GM18858 (cell line): ENCODE data around the gene ISL2.
"Not testable (repeated sequence)": the region's sequence is repeated elsewhere in the genome, so short reads cannot be mapped to it uniquely, and the experiment has no call there.

ENCODE experiments used
- ATAC-seq: cut with Tn5 transposase; IDR thresholded peaks from one replicate; pipeline ENCODE4 v1.9.1; 2021; ENCODE audit not compliant: unreplicated experiment

Gene ISL2

DNA sequence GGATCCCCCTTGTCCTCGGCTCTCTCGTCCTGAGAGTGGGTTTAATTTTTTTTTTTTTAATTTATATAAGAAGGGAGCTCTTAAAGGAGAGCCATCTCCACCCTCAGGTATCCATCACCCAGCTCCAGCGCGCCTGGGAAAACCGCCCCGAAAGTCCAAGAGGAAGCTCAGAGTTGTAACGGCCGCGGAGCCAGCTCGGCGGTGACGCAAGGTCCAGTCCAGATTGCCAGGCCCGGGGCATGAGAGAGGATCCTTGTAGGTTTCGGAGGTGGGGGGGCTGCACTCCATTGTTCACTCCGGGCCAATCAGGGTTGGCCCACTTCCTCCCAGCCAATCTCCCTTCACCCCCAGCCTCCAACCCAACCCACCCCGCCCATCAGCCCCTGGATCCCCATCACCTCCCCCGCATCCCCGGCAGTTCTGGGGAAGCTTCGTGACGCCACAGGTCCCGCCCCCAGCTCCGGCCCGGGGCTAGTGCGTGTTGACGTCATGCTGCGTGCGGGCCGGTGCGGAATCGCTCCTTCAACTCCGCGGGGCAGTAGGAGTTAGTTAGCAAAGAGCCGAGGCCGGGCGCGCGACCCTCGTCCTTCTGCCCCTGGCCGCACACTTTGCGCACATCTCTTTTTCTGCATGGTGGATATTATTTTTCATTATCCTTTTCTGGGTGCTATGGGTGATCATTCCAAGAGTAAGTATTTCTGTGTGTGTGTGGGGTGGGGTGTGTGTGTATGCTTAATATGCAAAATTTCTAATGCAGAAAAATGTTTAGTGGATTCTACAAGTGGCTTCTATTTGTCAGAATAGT, at the start of gene ISL2:
Gene ISL2 (plus strand): TSS at position 520 of the 805 bp plus-strand sequence. CDS start 111 bp downstream, at position 631.
- ATAC-seq, result no peak

DNA sequence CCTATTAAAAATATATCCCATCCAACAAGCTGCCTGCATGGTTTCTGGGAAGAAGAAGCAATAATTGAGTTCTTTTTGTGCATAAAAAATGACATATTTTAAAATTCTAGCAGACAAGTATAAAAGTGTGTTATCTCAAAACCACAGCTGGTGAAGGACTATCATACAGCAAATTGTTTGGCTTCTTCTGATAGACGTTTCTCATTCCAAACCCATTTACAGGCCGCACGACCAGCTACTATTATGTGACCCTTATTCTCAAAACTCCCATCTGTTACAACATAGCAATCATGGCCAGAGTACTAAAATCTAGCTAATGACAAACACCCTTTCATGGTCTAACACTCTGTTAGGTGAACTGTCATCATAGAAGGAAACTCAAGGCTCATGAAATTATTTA, 47.0 kb upstream of the ISL2 start:
- ATAC-seq, result no peak

DNA sequence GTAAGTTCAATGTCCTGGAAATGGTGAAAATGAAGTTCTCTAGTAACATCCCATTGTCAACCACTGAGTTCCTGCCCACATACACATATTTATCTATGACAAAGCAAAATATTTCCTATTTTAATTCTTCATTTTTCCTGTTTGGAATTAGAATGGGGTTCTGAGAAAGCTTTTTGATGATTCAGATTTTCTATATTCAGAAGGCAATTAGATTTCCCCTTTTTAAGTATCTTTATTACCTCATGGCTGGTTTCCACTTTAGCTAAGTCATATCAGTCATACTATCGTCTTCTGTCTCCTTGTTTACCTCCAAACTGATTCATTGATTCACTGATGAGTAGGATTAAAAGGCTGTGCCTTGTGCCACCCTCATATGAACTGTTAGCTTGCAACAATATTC, 43.2 kb upstream of the ISL2 start:
- ATAC-seq, result no peak

DNA sequence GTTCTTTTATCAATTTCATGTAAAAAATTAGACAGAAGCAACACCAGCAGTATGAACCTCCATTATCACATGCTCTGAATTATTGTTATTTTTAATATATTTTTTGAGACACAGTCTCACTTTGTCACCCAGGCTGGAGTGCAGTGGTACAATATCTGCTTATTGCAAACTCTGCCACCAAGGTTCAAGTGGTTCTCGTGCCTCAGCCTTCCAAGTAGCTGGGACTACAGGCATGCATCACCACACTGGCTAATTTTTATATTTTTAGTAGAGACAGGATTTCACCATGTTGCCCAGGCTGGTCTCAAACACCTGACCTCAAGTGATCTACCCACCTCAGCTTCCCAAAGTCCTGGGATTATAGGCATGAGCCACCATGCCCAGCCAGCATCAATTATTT, 42.1 kb upstream of the ISL2 start:
- not testable (repeated sequence) for ATAC-seq

DNA sequence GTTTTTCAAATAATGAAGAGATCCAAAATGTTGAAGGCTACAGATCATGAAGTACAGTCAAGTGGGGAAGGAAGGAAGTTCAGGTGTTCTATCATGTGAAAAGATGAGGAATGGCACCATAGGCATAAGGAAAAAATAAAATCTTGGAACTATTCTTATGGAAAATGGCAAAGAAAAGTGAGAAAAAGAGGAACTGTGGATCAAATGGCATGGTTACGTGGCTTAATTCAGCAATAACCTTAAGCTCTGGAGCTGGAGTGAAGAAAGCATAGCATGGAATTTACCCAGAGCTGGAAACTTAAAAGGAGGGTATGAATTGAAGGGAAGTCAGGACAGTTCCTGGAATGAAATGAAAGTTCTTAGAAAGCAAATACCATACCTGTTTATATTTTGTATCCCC, 39.7 kb upstream of the ISL2 start:
- no peak for ATAC-seq

DNA sequence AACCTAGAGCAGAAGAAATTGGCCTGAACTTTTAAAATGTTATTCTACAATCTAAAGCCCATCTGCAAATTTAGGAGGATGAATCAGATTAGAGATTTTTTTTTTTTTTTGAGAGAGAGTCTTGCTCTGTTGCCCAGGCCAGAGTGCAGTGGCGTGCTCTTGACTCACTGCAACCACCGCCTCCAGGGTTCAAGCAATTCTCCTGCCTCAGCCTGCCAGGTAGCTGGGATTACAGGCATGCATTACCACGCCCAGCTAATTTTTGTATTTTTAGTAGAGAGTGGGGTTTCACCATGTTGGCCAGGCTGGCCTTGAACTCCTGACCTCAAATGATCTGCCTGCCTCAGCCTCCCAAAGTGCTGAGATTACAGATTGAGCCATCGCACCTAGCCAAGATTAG, 38.6 kb upstream of the ISL2 start:
- not testable (repeated sequence) for ATAC-seq

DNA sequence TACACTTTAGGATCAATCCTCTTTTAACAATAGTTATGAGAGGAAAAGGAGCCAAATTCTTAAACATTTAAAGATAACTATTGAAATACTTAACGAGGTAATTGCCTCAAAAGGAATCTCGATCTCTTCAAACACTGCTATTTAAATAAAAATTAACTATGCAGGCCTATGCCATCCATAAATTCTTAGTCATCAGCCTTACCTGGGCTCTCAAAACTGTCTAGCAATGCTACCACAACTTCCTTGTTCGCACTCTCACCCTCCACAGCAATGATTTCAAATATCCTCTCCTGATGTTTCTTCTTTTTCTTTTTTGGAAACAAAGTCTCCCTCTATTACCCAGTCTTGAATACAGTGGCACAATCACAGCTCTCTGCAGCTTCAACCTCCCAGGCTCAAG, 37.6 kb upstream of the ISL2 start:
- no peak for ATAC-seq

DNA sequence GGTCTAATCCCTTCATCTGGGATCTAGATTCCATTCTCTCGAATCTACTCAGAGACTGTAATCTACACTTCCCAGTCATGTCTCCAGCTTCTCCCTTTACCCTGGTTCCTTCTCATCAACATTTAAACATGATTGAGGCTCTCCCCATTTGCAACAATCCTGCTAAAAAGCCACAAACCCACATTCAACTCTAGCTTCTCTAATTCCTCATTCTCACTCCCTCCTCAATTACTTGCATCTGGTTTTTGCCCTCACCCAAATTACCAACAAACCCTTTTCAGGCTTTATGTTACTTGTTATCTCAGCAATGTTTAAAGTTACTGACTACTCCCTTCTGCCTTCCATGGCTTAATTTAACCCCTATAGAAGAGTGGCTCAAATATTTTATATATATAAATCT, 36.8 kb upstream of the ISL2 start:
- ATAC-seq, result no peak

DNA sequence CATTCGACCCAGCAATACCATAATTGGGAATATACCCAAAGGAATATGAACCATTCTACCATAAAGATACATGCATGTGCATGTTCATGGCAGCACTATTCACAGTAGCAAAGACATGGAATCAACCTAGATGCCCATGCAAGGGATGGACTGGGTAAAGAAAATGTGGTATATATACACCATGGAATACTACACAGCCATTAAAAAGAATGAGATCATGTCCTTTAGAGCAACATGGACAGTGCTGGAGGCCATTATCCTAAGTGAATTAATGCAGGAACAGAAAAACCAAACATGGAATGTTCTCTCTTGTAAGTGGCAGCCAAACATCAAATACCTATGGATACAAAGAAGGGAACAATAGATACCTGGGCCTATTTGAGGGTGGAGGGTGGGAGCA, 32.7 kb upstream of the ISL2 start:
- no peak for ATAC-seq

DNA sequence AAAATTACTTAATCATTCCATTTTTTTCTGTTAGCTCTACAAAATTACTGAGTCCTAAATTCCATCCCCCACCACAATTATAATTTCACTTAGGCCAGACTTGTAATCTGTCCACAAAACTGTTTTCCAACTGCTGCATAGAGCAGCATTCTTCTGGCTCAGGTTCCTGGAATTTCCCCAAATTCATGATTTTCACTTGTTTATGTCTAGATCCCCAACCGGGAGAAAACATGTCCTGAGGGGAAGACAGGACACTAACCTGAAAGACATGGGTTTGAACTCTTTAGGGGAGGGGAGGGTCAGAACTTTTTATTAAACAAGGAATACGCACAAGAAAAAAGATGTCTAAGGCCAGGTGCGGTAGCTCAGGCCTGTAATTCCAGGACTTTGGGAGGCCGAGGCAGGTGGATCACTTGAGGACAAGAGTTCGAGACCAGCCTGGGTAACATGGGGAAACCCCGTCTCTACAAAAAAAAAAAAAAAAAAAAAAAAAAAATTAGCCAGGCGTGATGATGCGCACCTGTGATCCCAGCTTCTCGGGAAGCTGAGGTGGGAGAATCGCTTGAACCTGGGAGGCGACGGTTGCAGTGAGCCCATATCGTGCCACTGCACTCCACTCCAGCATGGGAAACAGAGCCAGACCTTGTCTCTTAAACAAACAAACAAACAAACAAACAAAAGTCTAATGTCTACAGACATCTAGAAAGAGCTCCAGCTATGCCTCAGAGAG, 26.8 kb upstream of the ISL2 start:
- no peak for ATAC-seq

DNA sequence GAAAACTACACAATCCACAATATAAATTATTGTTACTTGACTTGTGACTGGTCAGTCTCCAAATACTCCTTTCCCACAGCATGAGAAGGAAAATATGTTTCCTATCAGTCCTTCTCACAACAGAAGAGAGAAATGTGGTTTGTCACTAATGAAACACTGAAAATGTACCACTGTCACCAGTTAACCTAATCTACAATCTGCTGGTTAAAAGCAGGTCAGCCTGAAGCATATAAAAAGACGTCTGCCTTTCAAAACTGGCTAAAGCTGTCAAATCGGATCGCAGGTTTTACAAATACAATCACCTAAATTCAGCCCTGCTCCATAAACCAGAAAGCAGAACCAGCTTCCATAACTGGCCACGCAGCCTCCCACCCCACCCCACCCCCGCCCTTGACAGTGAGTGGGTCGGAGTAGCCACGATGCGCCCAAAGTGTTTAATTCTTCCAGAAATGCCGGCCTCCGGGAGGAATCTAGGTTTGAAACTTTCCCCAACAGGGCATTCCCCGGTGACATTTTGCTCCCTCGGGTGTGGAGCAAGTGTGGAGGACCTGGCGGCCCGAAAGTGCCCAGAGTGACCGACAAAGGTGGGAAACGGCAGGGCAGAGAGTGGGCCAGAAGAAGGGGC, 26.0 kb upstream of the ISL2 start:
- ATAC-seq, result peak; percentile 4

DNA sequence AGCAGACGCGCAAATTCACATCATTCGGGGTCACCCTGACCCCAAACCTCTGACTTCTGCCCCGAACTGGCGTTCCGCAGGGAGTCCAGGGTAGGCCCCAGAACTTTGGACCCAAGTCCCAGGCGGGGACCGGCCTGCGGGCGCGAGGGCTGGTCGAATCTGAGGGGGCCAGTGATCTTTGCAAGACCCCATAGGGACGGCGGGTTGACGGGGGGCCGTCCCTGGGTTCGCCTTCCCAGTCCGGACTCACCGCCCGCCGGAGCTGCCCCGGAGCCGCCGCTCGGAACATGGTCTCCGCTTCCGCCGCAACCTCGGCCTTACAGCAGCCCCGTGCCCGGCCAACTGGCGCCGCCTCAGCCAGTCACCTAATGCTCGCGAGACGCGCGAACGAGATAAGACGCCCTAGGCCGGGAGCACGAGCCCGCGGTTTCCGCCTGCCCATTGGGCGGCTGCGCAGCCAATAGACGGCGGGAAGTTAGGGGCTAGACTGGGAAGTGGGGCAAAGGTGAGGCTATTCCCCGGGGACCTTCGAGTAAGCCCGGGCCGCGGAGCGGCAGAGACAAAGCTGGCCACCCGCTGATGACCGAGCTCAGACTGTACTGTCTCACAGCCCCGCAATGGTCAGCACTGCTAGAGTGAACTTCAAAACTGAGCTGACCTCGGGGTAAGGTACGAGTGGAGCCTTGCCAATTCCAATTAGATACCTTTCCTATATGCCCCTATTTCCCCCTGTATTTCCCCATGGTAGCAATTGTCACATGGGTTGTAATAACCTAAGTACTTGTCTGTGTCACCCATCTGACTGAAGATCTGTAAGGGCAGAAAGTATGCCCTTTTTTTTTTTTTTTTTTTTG, 25.2 kb upstream of the ISL2 start, which contains the start of gene ETFA:
Gene ETFA (minus strand): TSS at position 370 of the 854 bp plus-strand sequence. CDS start 81 bp downstream, at position 289.
- ATAC-seq, result peak; percentile 87

DNA sequence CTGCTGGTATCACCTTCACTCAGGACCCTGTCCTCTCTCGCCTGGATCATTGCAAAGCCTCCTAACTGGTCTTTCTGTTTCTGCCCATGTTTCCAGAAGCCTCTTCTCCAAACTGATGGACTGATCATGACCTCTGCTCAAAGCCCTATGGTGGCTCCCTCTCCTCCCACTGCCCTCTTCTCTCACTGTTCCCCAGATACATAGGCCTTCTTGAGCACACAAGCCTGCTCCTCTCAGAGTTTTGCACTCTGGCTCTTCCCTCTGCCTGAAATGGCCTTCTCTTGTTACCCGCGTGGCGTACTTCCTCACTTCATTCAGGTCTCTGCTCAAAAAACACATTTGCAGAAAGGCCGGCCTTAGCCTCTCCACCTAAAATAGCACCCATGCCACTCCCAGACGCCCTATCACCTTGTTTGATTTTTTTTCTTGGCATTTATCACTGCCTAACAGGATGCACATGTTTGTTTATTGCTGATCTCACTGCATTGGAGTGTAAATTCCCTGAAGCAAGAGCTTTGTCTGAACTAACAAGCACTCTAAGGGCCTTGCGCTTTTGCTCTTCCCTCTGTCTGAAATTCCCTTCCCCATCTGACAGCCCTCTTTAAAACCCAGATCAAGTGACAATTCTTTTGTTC, 23.9 kb upstream of the ISL2 start:
- no peak for ATAC-seq

DNA sequence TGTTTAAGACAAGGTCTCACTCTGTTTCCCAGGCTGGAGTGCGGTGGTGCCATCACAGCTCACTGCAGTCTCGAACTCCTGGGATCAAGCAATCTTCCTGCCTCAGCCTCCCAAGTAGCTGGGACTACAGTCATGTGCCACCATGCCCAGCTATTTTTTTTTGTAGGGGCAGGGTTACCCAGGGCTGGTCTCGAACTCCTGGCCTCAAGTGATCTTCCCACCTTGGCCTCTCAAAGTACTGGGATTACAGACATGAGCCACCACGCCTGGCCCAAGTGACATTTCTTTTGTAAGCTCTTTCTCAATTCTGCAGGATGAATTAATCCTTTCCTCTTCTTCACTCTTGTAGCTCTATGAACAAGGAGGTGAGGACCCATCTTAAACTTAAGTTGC, 23.4 kb upstream of the ISL2 start:
- not testable (repeated sequence) for ATAC-seq

DNA sequence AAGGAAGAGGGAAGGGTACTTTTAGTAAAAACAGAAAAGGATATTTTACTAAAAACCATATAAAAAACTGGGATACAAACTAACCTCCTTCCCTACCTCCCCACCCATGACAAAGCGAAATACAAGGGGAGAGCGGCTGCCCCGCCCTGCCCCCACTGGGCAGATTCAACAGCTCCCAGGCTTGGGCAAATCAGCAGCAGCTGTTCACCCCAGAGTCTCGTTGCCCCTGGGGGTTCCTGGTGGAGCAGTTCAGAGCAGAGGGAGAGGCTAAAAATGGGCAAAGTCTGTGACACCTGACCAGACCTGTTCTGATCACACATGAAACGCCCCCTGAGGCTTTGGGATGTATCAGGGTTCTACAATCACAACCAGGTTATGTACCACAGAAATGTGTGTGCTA, 22.8 kb upstream of the ISL2 start:
- no peak for ATAC-seq

DNA sequence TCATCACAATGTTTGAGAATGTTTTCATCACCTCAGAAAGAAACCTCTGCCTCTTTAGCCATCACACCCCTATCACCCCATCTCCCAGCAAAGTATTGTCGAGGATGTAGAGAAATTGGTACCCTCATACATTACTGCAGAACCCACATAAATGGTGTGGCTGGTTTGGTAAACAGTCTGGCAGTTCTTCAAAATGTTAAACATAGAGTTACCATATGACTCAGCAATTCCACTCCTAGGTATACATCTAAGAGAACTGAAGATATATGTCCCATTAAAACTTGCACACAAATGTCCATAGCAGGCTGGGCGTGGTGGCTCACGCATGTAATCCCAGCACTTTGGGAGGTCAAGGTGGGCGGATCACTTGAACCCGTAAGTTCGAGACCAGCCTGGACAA, 16.6 kb upstream of the ISL2 start:
- ATAC-seq, result no peak

DNA sequence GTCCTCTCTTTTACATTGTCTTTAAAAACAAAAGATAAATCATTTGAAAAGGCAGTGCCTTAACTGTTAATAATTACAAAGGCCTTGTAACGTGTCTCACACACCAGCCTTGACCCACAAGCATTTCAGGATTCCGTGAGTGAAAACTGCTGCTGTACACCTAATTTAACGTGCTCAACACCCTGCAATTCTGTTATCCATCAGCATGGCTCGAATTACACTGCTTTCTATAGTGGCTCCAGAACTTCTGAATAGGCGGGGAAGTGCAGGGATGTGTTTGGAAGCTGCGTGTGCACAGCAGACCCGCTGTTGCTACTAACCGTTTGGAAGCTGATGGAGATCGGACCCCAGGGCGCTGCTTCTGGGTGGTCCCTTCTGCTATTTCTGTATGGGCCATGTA, 15.4 kb upstream of the ISL2 start:
- no peak for ATAC-seq

DNA sequence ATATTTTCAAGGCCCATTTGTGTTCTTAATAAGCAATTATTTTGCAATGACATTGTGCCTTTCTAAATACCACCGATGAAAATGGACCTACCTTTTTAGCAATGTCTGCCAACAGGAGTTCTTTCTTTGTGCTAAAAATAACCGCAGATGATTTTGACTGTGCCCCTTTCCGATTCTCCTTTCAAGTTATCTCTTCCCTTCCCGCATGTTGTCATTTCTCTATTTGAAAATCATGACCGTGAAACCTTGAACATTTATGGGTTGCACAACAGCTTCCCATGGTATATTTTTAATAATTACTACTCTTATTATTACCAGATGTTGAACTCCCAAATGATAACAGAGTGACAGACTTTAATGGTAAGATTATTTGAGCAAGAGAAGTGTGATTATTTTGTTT, 15.0 kb upstream of the ISL2 start:
- no peak for ATAC-seq

DNA sequence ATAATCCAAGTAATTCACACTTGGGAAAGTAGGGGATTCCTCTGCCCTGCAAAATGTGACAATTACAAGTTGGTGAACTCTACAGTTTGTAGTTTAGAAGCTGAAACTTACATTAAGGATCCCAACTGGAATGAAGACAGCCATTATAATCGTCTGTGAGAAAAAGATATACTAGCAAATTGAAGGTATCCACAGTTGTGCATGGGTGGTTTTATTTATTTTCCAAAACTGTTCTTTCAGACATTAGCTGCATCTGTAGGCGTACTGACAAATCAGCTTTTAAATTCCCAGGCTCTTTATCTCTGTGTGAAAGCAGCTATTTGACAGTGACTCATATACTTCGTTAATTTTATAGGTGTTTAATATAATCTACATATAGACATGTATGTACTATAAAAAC, 12.5 kb upstream of the ISL2 start:
- ATAC-seq, result no peak

DNA sequence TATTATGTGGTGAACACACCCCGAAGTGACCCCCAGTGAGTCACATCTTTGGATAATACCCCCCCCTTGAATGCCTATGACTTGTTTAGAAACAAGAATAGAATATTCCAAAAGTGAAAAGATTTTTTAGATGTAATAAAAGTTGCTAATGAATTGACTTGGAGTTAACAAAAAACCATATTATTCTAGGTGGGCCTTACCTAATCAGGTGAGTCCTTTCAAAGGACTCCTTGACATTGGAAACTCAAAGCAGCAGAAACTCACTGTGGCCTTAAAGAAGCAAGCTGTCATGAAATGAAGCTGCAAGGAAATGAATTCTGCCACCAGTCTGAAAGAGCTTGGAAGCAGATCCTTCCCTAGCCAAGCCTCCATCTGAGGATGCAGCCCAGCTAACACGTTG, 10.9 kb upstream of the ISL2 start:
- no peak for ATAC-seq
